Type B pancreatic cell (in vitro differentiated cells): ENCODE measurements around the gene ZFYVE9. TPM values are rescaled to one million over a fixed set of nuclear protein-coding genes. Genes with fewer than 3 reads are reported as not detected.

ENCODE experiments used
- DNase-seq: peaks from one replicate; pipeline ENCODE4 v3.0.0; 2021; ENCODE audit warnings: mixed read lengths; ENCODE audit not compliant: unreplicated experiment; ENCODE audit errors: extremely low spot score
- H3K27ac Mint-ChIP-seq: 2 replicates; pipeline ENCODE4 v1.8.0; 2021; ENCODE audit warnings: mild to moderate bottlenecking, mixed read lengths
- H3K27me3 Mint-ChIP-seq: 2 replicates; pipeline ENCODE4 v1.8.0; 2021; ENCODE audit warnings: mixed read lengths
- H3K36me3 Mint-ChIP-seq: 2 replicates; pipeline ENCODE4 v1.8.0; 2021; ENCODE audit warnings: mixed read lengths
- H3K4me1 Mint-ChIP-seq: one replicate; pipeline ENCODE4 v1.8.0; 2021; ENCODE audit warnings: mixed read lengths; ENCODE audit not compliant: unreplicated experiment
- H3K4me3 Mint-ChIP-seq: 2 replicates; pipeline ENCODE4 v1.8.0; 2021; ENCODE audit warnings: mild to moderate bottlenecking, mixed read lengths
- H3K9me3 Mint-ChIP-seq: 2 replicates; pipeline ENCODE4 v1.8.0; 2021; ENCODE audit warnings: mixed read lengths
- CTCF ChIP-seq: fragments of 200-600 bp; sonication (generic); conservative IDR thresholded peaks from 2 replicates; pipeline ENCODE4 v1.5.0; 2021; ENCODE audit warnings: antibody characterized with exemption, mild to moderate bottlenecking
- total RNA-seq: library from RNA; stranded (reverse); gene quantifications from 2 replicates; pipeline ENCODE4 v1.2.1, GENCODE V29; 2021; ENCODE audit warnings: low replicate concordance

Gene ZFYVE9
- total RNA-seq, 1 donor from 2014 or later, result 30.6 TPM

GRCh38 chr1:52360595-52360968 lies 218.7 kb downstream of the ZFYVE9 start:
- TF ChIP-seq CTCF, result no peak
- no peaks in the 10 kb centered on the region for H3K9me3 Mint-ChIP-seq
- no peak for DNase-seq
- no peaks in the 10 kb centered on the region for H3K27me3 Mint-ChIP-seq
- H3K4me3 Mint-ChIP-seq, result no peak overlapping the region
- H3K36me3 Mint-ChIP-seq, result peaks cover 6% of the 10 kb centered on the region
- peaks cover 8% of the 10 kb centered on the region for H3K4me1 Mint-ChIP-seq
- H3K27ac Mint-ChIP-seq, result no peak overlapping the region

- Mint-ChIP-seq H3K9me3 (no peaks in the 10 kb centered on the region), H3K27ac (peak overlapping the region; percentile 98), H3K27me3 (no peaks in the 10 kb centered on the region), H3K4me1 (peaks cover 18% of the 10 kb centered on the region), H3K4me3 (peak overlapping the region; percentile 97), H3K36me3 (no peaks in the 10 kb centered on the region)
- TF ChIP-seq CTCF, result no peak
- no peak for DNase-seq
Measured at GRCh38 chr1:52364235-52364839, 222.4 kb downstream of the ZFYVE9 start.

- Mint-ChIP-seq H3K4me3 (peak overlapping the region; percentile 97), H3K36me3 (no peaks in the 10 kb centered on the region), H3K4me1 (peaks cover 18% of the 10 kb centered on the region), H3K9me3 (no peaks in the 10 kb centered on the region), H3K27me3 (no peaks in the 10 kb centered on the region), H3K27ac (peak overlapping the region; percentile 98)
- TF ChIP-seq CTCF, result no peak
- no peak for DNase-seq
Measured at GRCh38 chr1:52365071-52365745, 223.3 kb downstream of the ZFYVE9 start.

GRCh38 chr1:52365746-52366516 lies 224.0 kb downstream of the ZFYVE9 start, which contains the start of gene CC2D1B:
Gene CC2D1B (minus strand): TSS chr1:52366205. CDS start chr1:52364620, 1,585 bp downstream.
- H3K27ac Mint-ChIP-seq, result peak within 1 kb of the TSS; percentile 98
- peaks cover 18% of the 10 kb centered on the region for H3K4me1 Mint-ChIP-seq
- peak within 1 kb of the TSS; percentile 97 for H3K4me3 Mint-ChIP-seq
- peak; percentile 50 for TF ChIP-seq CTCF
- DNase-seq, result peak; percentile 99
- H3K27me3 Mint-ChIP-seq, result no peaks in the 10 kb centered on the region
- no peaks in the 10 kb centered on the region for H3K36me3 Mint-ChIP-seq
- H3K9me3 Mint-ChIP-seq, result no peaks in the 10 kb centered on the region

GRCh38 chr1:52366517-52366827 lies 224.6 kb downstream of the ZFYVE9 start:
- Mint-ChIP-seq H3K27me3 (no peaks in the 10 kb centered on the region), H3K9me3 (no peaks in the 10 kb centered on the region), H3K4me1 (peaks cover 18% of the 10 kb centered on the region), H3K4me3 (peak overlapping the region; percentile 89), H3K27ac (peak overlapping the region; percentile 89), H3K36me3 (no peaks in the 10 kb centered on the region)
- TF ChIP-seq CTCF, result no peak
- no peak for DNase-seq
